Thoracic aorta (tissue), 2 donors: ENCODE data around the gene FHIT. TPM values are rescaled to one million over a fixed set of nuclear protein-coding genes. Genes with fewer than 3 reads are reported as not detected.

Source experiments
- ATAC-seq: fragments of 150-250 bp; one replicate; pipeline ENCODE4 v1.8.0; 2017; ENCODE audit warnings: low read depth; ENCODE audit not compliant: insufficient number of reproducible peaks, low FRiP score
- DNase-seq: peaks from one replicate; pipeline ENCODE4 v3.0.0-alpha.2; 2020; ENCODE audit warnings: low spot score
- H3K27ac ChIP-seq, 2 donors: fragments of 200-600 bp; sonication (generic); 1 replicate in 1 of 2; 2 replicates in 1 of 2; pipeline ENCODE4 v1.5.1; 2016; ENCODE audit warnings: mild to moderate bottlenecking in 2 of 2, moderate library complexity in 2 of 2
- H3K27me3 ChIP-seq: fragments of 200-600 bp; sonication (generic); replicated peaks from 2 replicates; pipeline ENCODE4 v1.6.0; 2016; ENCODE audit warnings: mild to moderate bottlenecking; ENCODE audit not compliant: insufficient read depth
- H3K36me3 ChIP-seq: fragments of 200-600 bp; sonication (generic); one replicate; pipeline ENCODE4 v1.5.1; 2016
- H3K4me1 ChIP-seq, 2 donors: fragments of 200-600 bp; sonication (generic); 1 replicate in 1 of 2; 2 replicates in 1 of 2; pipeline versions ENCODE4 v1.5.1 to v1.6.0; 2016; ENCODE audit warnings: low read depth in 2 of 2, mild to moderate bottlenecking in 1 of 2; ENCODE audit not compliant: control insufficient read depth in 1 of 2
- H3K4me3 ChIP-seq: fragments of 200-600 bp; sonication (generic); 2 replicates; pipeline ENCODE4 v1.5.1; 2016; ENCODE audit warnings: mild to moderate bottlenecking
- H3K9me3 ChIP-seq: fragments of 200-600 bp; sonication (generic); 2 replicates; pipeline ENCODE4 v1.5.1; 2016
- total RNA-seq, 2 donors: library from RNA; depleted of rRNA; stranded (reverse); fragments of >200 nt; gene quantifications; one replicate each; pipeline versions ENCODE4 v1.1.0 to v1.2.3, GENCODE V29; 2016
- TF ChIP-seq, protein P1 (sequence below): fragments of 200-600 bp; sonication (generic); IDR thresholded peaks from one replicate; pipeline ENCODE4 v1.5.1; 2019; ENCODE audit warnings: antibody characterized with exemption

FHIT gene
- total RNA-seq, 2 donors from 2014 or later, result 2.0 to 2.3 TPM

GRCh38 chr3:61268644-61269043 lies 17.4 kb upstream of the FHIT start:
- ATAC-seq (no peak), DNase-seq (no peak)
- no peaks in the 10 kb centered on the region for H3K4me1 ChIP-seq
- H3K27ac ChIP-seq, result no peak overlapping the region
- H3K36me3 ChIP-seq, result no peaks in the 10 kb centered on the region
- no peaks in the 10 kb centered on the region for H3K9me3 ChIP-seq
- TF ChIP-seq, protein P1, sequence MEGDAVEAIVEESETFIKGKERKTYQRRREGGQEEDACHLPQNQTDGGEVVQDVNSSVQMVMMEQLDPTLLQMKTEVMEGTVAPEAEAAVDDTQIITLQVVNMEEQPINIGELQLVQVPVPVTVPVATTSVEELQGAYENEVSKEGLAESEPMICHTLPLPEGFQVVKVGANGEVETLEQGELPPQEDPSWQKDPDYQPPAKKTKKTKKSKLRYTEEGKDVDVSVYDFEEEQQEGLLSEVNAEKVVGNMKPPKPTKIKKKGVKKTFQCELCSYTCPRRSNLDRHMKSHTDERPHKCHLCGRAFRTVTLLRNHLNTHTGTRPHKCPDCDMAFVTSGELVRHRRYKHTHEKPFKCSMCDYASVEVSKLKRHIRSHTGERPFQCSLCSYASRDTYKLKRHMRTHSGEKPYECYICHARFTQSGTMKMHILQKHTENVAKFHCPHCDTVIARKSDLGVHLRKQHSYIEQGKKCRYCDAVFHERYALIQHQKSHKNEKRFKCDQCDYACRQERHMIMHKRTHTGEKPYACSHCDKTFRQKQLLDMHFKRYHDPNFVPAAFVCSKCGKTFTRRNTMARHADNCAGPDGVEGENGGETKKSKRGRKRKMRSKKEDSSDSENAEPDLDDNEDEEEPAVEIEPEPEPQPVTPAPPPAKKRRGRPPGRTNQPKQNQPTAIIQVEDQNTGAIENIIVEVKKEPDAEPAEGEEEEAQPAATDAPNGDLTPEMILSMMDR, result no peak
- no peak overlapping the region for H3K4me3 ChIP-seq
- H3K27me3 ChIP-seq, result no peaks in the 10 kb centered on the region

- no peak overlapping the region for H3K27ac ChIP-seq
- TF ChIP-seq, protein P1, result no peak
- no peaks in the 10 kb centered on the region for H3K9me3 ChIP-seq
- no peaks in the 10 kb centered on the region for H3K36me3 ChIP-seq
- no peak for DNase-seq
- no peak for ATAC-seq
- no peak overlapping the region for H3K4me3 ChIP-seq
- H3K4me1 ChIP-seq, result no peaks in the 10 kb centered on the region
- H3K27me3 ChIP-seq, result no peaks in the 10 kb centered on the region
These were observed 13.0 kb upstream of the FHIT start for GRCh38 chr3:61264281-61264680.

- no peak for DNase-seq
- no peaks in the 10 kb centered on the region for H3K36me3 ChIP-seq
- no peak overlapping the region for H3K27ac ChIP-seq
- no peaks in the 10 kb centered on the region for H3K27me3 ChIP-seq
- H3K4me1 ChIP-seq, result peaks cover 0 to 5% of the 10 kb centered on the region in 2 donors
- TF ChIP-seq, protein P1, result no peak
- no peak overlapping the region for H3K4me3 ChIP-seq
- ATAC-seq, result no peak
- H3K9me3 ChIP-seq, result no peaks in the 10 kb centered on the region
These were observed 5.9 kb upstream of the FHIT start for GRCh38 chr3:61257148-61257547.

GRCh38 chr3:61253756-61254155 lies 2.5 kb upstream of the FHIT start:
- H3K27me3 ChIP-seq, result no peaks in the 10 kb centered on the region
- H3K9me3 ChIP-seq, result no peaks in the 10 kb centered on the region
- no peak for DNase-seq
- TF ChIP-seq, protein P1, result no peak
- H3K27ac ChIP-seq, result no peak overlapping the region
- H3K4me3 ChIP-seq, result no peak overlapping the region
- H3K4me1 ChIP-seq, result peaks cover 3 to 20% of the 10 kb centered on the region in 2 donors
- no peaks in the 10 kb centered on the region for H3K36me3 ChIP-seq
- ATAC-seq, result no peak

DNA sequence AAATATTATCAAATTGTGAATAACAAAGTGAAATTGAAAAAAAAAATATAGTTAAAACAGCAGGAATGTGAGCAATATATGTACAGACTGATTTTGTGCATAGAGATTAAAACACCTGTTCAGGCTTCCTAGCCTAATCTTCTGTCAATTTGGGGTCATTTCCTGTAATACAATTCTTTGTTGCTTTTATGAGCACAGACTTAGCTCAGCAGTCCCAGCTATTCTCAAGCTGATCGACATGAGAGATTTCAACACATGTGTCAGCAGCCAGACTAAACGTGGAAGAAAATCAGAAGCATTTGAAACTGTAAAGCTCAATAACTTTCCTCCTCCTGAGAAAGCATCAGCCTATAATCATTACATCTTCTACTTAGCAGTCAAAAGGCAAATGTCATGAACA lies 1.6 kb upstream of the FHIT start:
- H3K27ac ChIP-seq, result no peak overlapping the region
- H3K27me3 ChIP-seq, result no peaks in the 10 kb centered on the region
- no peak for DNase-seq
- no peak for ATAC-seq
- H3K36me3 ChIP-seq, result no peaks in the 10 kb centered on the region
- H3K9me3 ChIP-seq, result no peaks in the 10 kb centered on the region
- TF ChIP-seq, protein P1, result no peak
- H3K4me1 ChIP-seq, result peaks cover 3 to 20% of the 10 kb centered on the region in 2 donors
- no peak overlapping the region for H3K4me3 ChIP-seq
